ENCODE measurements around the gene KRTDAP.

The KRTDAP gene

DNA sequence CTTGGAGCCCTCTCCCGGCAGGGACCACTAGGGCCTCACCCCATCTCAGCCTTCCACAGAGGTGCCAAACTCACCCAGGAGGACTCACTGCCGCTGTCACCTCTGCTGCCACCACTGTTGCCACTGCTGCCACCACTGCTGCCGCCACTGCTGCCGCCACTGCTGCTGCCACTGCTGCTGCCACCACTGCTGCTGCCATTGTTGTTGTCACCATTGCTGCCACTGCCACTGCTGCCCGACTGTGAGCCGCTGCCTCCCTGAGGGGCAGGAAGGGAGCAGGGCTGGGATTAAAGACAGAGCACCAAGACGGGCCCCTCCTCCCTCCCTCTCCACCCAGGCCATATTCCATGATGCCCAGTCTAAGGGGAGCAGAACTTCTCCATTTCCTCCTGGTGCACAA, 21.1 kb upstream of the KRTDAP start:
- no peak overlapping the region for H4K12ac ChIP-seq (ENCODE audit: low read depth, low read length)
- no peak overlapping the region for H3K4ac ChIP-seq (ENCODE audit: low read depth, low read length)
- H3K4me1 ChIP-seq (ENCODE audit: control insufficient read depth in 1 of 2, insufficient read depth in 2 of 2, low read length in 2 of 2) = peaks cover 3 to 5% of the 10 kb centered on the region in 2 experiments
- peaks cover 2% of the 10 kb centered on the region for H3K9me3 ChIP-seq (ENCODE audit: insufficient read depth, low read depth, low read length)
- no peak overlapping the region for H2BK5ac ChIP-seq (ENCODE audit: low read depth, low read length, poor library complexity)
- no peak overlapping the region for H3K9ac ChIP-seq (ENCODE audit: low read length)
- H3K4me3 ChIP-seq (ENCODE audit: low read depth, low read length) = no peak overlapping the region
- DNase-seq = no peak
- H3K79me2 ChIP-seq (ENCODE audit: control insufficient read depth, insufficient read depth, low read length, poor library complexity) = peaks cover 4% of the 10 kb centered on the region
- H3K79me1 ChIP-seq (ENCODE audit: low read length) = peaks cover 7% of the 10 kb centered on the region
- no peak overlapping the region for H3K23ac ChIP-seq (ENCODE audit: low read length)
- peaks cover under 1 to 3% of the 10 kb centered on the region in 2 experiments for H3K36me3 ChIP-seq (ENCODE audit: control insufficient read depth in 1 of 2, insufficient read depth in 2 of 2, low read length in 2 of 2)
- H2AFZ ChIP-seq (ENCODE audit: insufficient read depth, low read length, poor library complexity) = no peak overlapping the region
- no peaks in the 10 kb centered on the region for H3K27me3 ChIP-seq (ENCODE audit: insufficient read depth, low read length)
- H3K27ac ChIP-seq (ENCODE audit: low read depth, low read length) = no peak overlapping the region
- no peak overlapping the region for H2BK120ac ChIP-seq (ENCODE audit: insufficient read depth, low read length, poor library complexity)
- no peak overlapping the region for H3K14ac ChIP-seq (ENCODE audit: low read length)
- no peak overlapping the region for H3K4me2 ChIP-seq (ENCODE audit: low read length)
- H3K18ac ChIP-seq (ENCODE audit: low read length) = no peak overlapping the region
- no peak overlapping the region for H2AK5ac ChIP-seq (ENCODE audit: low read length)
- no peak overlapping the region for H2BK12ac ChIP-seq (ENCODE audit: low read length)
- no peak overlapping the region for H4K91ac ChIP-seq (ENCODE audit: low read depth, low read length)
- H4K8ac ChIP-seq (ENCODE audit: low read depth, low read length) = no peak overlapping the region
- WGBS (ENCODE audit: extremely low coverage, insufficient coverage, insufficient read length) = no CpG with 5 or more reads among the region's 7 CpGs

DNA sequence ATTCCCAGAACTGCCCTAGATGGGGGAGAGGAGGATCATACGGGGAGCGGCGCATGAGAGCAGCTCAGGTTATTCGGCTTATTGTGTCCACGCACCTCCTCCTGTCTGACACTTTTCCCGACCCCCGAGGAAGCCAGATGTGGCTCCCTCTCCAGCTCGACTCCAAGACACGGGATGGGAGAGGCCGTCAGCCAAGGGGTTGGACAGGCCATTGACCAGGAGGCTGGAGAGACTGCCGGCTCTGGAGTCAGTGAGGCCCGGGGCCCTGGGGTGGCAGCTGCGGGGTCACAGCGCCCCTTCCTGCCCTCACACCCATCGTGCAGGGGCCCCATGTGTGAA, 20.3 kb upstream of the KRTDAP start:
- Histone ChIP-seq H3K9ac (ENCODE audit: low read length) (no peak overlapping the region), H3K4me1 (ENCODE audit: control insufficient read depth in 1 of 2, insufficient read depth in 2 of 2, low read length in 2 of 2) (peaks cover 3 to 5% of the 10 kb centered on the region in 2 experiments), H2AFZ (ENCODE audit: insufficient read depth, low read length, poor library complexity) (peak overlapping the region; percentile 91), H3K18ac (ENCODE audit: low read length) (no peak overlapping the region), H3K27me3 (ENCODE audit: insufficient read depth, low read length) (no peaks in the 10 kb centered on the region), H3K36me3 (ENCODE audit: control insufficient read depth in 1 of 2, insufficient read depth in 2 of 2, low read length in 2 of 2) (peaks cover 7 to 8% of the 10 kb centered on the region in 2 experiments), H3K79me2 (ENCODE audit: control insufficient read depth, insufficient read depth, low read length, poor library complexity) (peaks cover 4% of the 10 kb centered on the region), H3K23ac (ENCODE audit: low read length) (no peak overlapping the region), H3K14ac (ENCODE audit: low read length) (no peak overlapping the region), H3K27ac (ENCODE audit: low read depth, low read length) (no peak overlapping the region), H3K9me3 (ENCODE audit: insufficient read depth, low read depth, low read length) (peaks cover 2% of the 10 kb centered on the region), H3K4ac (ENCODE audit: low read depth, low read length) (no peak overlapping the region), H3K4me3 (ENCODE audit: low read depth, low read length) (no peak overlapping the region), H2BK12ac (ENCODE audit: low read length) (no peak overlapping the region), H2AK5ac (ENCODE audit: low read length) (peak overlapping the region; percentile 35), H2BK5ac (ENCODE audit: low read depth, low read length, poor library complexity) (no peak overlapping the region), H4K8ac (ENCODE audit: low read depth, low read length) (peak overlapping the region; percentile 42), H3K79me1 (ENCODE audit: low read length) (peaks cover 7% of the 10 kb centered on the region), H4K12ac (ENCODE audit: low read depth, low read length) (peak overlapping the region; percentile 6), H2BK120ac (ENCODE audit: insufficient read depth, low read length, poor library complexity) (no peak overlapping the region), H4K91ac (ENCODE audit: low read depth, low read length) (no peak overlapping the region), H3K4me2 (ENCODE audit: low read length) (peak overlapping the region; percentile 86)
- no CpG with 5 or more reads among the region's 15 CpGs for WGBS (ENCODE audit: extremely low coverage, insufficient coverage, insufficient read length)
- DNase-seq = no peak

DNA sequence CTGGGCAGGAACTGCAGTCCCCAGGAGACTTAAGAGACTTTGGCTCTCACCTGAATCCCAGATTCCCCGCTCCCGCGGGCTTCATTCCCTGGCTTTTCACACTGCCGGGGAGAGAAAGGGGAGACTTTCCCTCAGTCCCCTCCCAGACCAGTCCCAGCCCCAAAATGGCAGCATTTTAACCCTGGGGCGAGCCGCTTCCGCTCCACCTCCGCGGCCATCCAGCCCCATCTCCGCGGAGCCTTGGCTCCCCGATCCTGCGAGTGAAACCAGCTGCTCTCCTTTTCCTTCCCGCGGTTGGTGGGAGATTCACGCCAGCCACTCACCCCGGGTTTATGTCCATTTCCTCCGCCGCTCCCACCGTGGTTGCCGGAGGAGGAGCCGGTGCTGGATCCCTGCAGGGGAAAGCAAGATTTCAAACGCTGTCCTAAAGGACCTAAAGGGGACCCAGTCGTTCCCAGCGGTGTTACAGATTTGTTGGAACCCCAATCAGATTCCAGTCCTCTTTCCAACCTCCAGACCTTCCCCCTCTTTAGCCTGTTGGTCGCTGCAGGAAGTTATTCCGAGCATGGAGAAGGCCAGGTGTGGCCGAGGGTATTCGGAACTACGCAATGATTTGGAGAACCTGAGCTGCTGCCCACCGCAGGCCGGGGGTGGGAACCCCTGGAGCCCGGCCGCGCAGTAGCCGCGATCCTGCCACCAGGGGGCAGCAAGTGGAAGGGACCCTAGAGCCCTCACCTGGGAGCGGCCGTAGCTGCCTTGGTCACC, 19.8 kb upstream of the KRTDAP start:
- Histone ChIP-seq H2BK5ac (ENCODE audit: low read depth, low read length, poor library complexity) (peak overlapping the region; percentile 73), H2AFZ (ENCODE audit: insufficient read depth, low read length, poor library complexity) (peak overlapping the region; percentile 99), H3K4me1 (ENCODE audit: control insufficient read depth in 1 of 2, insufficient read depth in 2 of 2, low read length in 2 of 2) (peaks cover 3 to 5% of the 10 kb centered on the region in 2 experiments), H3K27me3 (ENCODE audit: insufficient read depth, low read length) (no peaks in the 10 kb centered on the region), H3K79me1 (ENCODE audit: low read length) (peaks cover 7% of the 10 kb centered on the region), H3K4me3 (ENCODE audit: low read depth, low read length) (peak overlapping the region; percentile 74), H3K79me2 (ENCODE audit: control insufficient read depth, insufficient read depth, low read length, poor library complexity) (peaks cover 4% of the 10 kb centered on the region), H3K9ac (ENCODE audit: low read length) (peak overlapping the region; percentile 42), H3K23ac (ENCODE audit: low read length) (no peak overlapping the region), H2BK12ac (ENCODE audit: low read length) (peak overlapping the region; percentile 50), H3K27ac (ENCODE audit: low read depth, low read length) (peak overlapping the region; percentile 75), H3K18ac (ENCODE audit: low read length) (peak overlapping the region; percentile 82), H2AK5ac (ENCODE audit: low read length) (peak overlapping the region; percentile 24), H2BK120ac (ENCODE audit: insufficient read depth, low read length, poor library complexity) (peak overlapping the region; percentile 10), H3K9me3 (ENCODE audit: insufficient read depth, low read depth, low read length) (peaks cover 2% of the 10 kb centered on the region), H3K14ac (ENCODE audit: low read length) (peak overlapping the region; percentile 78), H3K4ac (ENCODE audit: low read depth, low read length) (peak overlapping the region; percentile 73), H4K12ac (ENCODE audit: low read depth, low read length) (peak overlapping the region; percentile 94), H4K91ac (ENCODE audit: low read depth, low read length) (peak overlapping the region; percentile 65), H3K4me2 (ENCODE audit: low read length) (peak overlapping the region; percentile 86), H3K36me3 (ENCODE audit: control insufficient read depth in 1 of 2, insufficient read depth in 2 of 2, low read length in 2 of 2) (peaks cover 11 to 14% of the 10 kb centered on the region in 2 experiments), H4K8ac (ENCODE audit: low read depth, low read length) (peak overlapping the region; percentile 98)
- peak; percentile 23 to 72 for DNase-seq
- WGBS (ENCODE audit: extremely low coverage, insufficient coverage, insufficient read length) = no CpG with 5 or more reads among the region's 39 CpGs

DNA sequence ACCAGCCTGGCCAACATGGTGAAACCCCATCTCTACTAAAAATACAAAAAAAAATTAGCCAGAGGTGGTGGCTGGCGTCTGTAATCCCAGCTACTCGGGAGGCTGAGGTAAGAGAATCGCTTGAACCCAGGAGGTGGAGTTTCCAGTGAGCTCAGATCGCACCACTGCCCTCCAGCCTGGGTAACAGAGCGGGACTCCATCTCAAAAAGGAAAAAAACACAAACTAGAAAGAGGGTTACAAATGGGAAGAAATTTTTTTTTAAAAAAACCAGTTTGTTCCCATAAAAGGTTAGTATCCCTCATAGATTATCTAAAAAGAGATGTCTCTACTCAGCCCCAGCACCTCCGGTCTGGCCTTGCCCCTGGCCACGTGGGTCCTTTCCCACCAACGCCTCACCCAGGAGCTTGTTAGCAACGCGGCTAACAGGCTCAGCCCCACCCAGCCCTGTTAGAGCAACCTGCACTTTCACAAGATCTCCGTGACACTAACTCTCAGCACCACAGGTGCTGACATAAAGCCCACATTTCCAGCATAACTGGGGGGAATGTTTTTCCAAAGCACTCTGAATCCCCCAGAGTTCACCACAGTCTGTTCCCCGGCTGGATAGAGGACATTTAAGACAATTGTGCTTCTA, 18.9 kb upstream of the KRTDAP start:
- Histone ChIP-seq H4K91ac (ENCODE audit: low read depth, low read length) (no peak overlapping the region), H3K23ac (ENCODE audit: low read length) (no peak overlapping the region), H3K14ac (ENCODE audit: low read length) (no peak overlapping the region), H3K9ac (ENCODE audit: low read length) (no peak overlapping the region), H2AFZ (ENCODE audit: insufficient read depth, low read length, poor library complexity) (peak overlapping the region; percentile 6), H3K4me3 (ENCODE audit: low read depth, low read length) (no peak overlapping the region), H3K4me1 (ENCODE audit: control insufficient read depth in 1 of 2, insufficient read depth in 2 of 2, low read length in 2 of 2) (peaks cover 3 to 5% of the 10 kb centered on the region in 2 experiments), H2BK5ac (ENCODE audit: low read depth, low read length, poor library complexity) (no peak overlapping the region), H3K79me1 (ENCODE audit: low read length) (peaks cover 7% of the 10 kb centered on the region), H2AK5ac (ENCODE audit: low read length) (no peak overlapping the region), H4K12ac (ENCODE audit: low read depth, low read length) (no peak overlapping the region), H3K18ac (ENCODE audit: low read length) (no peak overlapping the region), H3K4me2 (ENCODE audit: low read length) (peak overlapping the region; percentile 86), H3K27ac (ENCODE audit: low read depth, low read length) (no peak overlapping the region), H3K9me3 (ENCODE audit: insufficient read depth, low read depth, low read length) (peaks cover 2% of the 10 kb centered on the region), H2BK120ac (ENCODE audit: insufficient read depth, low read length, poor library complexity) (no peak overlapping the region), H3K79me2 (ENCODE audit: control insufficient read depth, insufficient read depth, low read length, poor library complexity) (peaks cover 4% of the 10 kb centered on the region), H3K4ac (ENCODE audit: low read depth, low read length) (peak overlapping the region; percentile 2), H2BK12ac (ENCODE audit: low read length) (no peak overlapping the region), H3K27me3 (ENCODE audit: insufficient read depth, low read length) (no peaks in the 10 kb centered on the region), H4K8ac (ENCODE audit: low read depth, low read length) (no peak overlapping the region), H3K36me3 (ENCODE audit: control insufficient read depth in 1 of 2, insufficient read depth in 2 of 2, low read length in 2 of 2) (peaks cover 16 to 17% of the 10 kb centered on the region in 2 experiments)
- DNase-seq = peak in 1 of 2 donors; percentile 9
- no CpG with 5 or more reads among the region's 12 CpGs for whole genome bisulfite sequencing (ENCODE audit: extremely low coverage, insufficient coverage, insufficient read length)

All from trophoblast cell (in vitro differentiated cells and primary cell).